WTC11 (cell line): ENCODE results near the gene DNAH17. TPM values are rescaled to one million over a fixed set of nuclear protein-coding genes. Genes with fewer than 3 reads are reported as not detected.

Source experiments
- ATAC-seq: fragments of 200-7000 bp; cut with Tn5 transposase; 2 replicates; pipeline ENCODE4 v1.10.0; 2021; ENCODE audit warnings: mild to moderate bottlenecking, moderate library complexity
- CTCF ChIA-PET: fragments of 300-600 bp; sonication (Branson Sonifier 250); formaldehyde crosslinking; loops from one replicate; lab custom pipeline; 2021; ENCODE audit warnings: antibody characterized with exemption; lab: Charles Lee
- POLR2A ChIA-PET: fragments of 350-600 bp; sonication (Branson Sonifier 250); formaldehyde crosslinking; loops from one replicate; lab custom pipeline; 2021; ENCODE audit warnings: antibody characterized with exemption; lab: Charles Lee
- DNase-seq: peaks from one replicate; pipeline ENCODE4 v3.0.0; 2021; ENCODE audit warnings: low spot score
- H3K27ac Mint-ChIP-seq: 2 replicates; pipeline ENCODE4 v1.8.0; 2021; ENCODE audit warnings: mixed read lengths
- H3K27me3 Mint-ChIP-seq: 2 replicates; pipeline ENCODE4 v1.8.0; 2021; ENCODE audit warnings: low read depth, mild to moderate bottlenecking, moderate library complexity, mixed read lengths
- H3K36me3 Mint-ChIP-seq: 2 replicates; pipeline ENCODE4 v1.8.0; 2021; ENCODE audit warnings: mixed read lengths
- H3K4me1 Mint-ChIP-seq: 2 replicates; pipeline ENCODE4 v1.8.0; 2022; ENCODE audit warnings: mixed read lengths
- H3K4me3 Mint-ChIP-seq: 2 replicates; pipeline ENCODE4 v1.8.0; 2021; ENCODE audit warnings: mild to moderate bottlenecking, moderate library complexity, mixed read lengths
- H3K9me3 Mint-ChIP-seq: 2 replicates; pipeline ENCODE4 v1.8.0; 2021; ENCODE audit warnings: mixed read lengths
- ARID4B ChIP-seq: sonication (generic); formaldehyde crosslinking; IDR thresholded peaks from 2 replicates; pipeline ENCODE4 v1.8.0; 2023; ENCODE audit warnings: missing genetic modification reagents, mild to moderate bottlenecking, borderline replicate concordance
- ATF6 ChIP-seq: sonication (generic); formaldehyde crosslinking; IDR thresholded peaks from 2 replicates; pipeline ENCODE4 v1.8.1; 2023; ENCODE audit warnings: mild to moderate bottlenecking, missing genetic modification reagents
- CREM ChIP-seq: sonication (generic); formaldehyde crosslinking; IDR thresholded peaks from 2 replicates; pipeline ENCODE4 v1.8.1; 2022; ENCODE audit warnings: mild to moderate bottlenecking, missing genetic modification reagents, moderate library complexity
- E2F1 ChIP-seq: sonication (generic); formaldehyde crosslinking; IDR thresholded peaks from 2 replicates; pipeline ENCODE4 v1.8.0; 2022; ENCODE audit warnings: mild to moderate bottlenecking, missing genetic modification reagents
- ELF4 ChIP-seq: sonication (generic); formaldehyde crosslinking; IDR thresholded peaks from 2 replicates; pipeline ENCODE4 v1.8.1; 2022; ENCODE audit warnings: low read depth, mild to moderate bottlenecking, moderate library complexity, missing genetic modification reagents
- ERG ChIP-seq: fragments of 250-450 bp; sonication (Bioruptor Pico); IDR thresholded peaks from 2 replicates; pipeline ENCODE4 v1.8.0; 2021; ENCODE audit warnings: mild to moderate bottlenecking
- ESRRA ChIP-seq: sonication (generic); formaldehyde crosslinking; IDR thresholded peaks from 2 replicates; pipeline ENCODE4 v1.8.1; 2022; ENCODE audit warnings: mild to moderate bottlenecking, missing genetic modification reagents, borderline replicate concordance
- ETV6 ChIP-seq: sonication (generic); formaldehyde crosslinking; IDR thresholded peaks from 2 replicates; pipeline ENCODE4 v1.8.1; 2022; ENCODE audit warnings: mild to moderate bottlenecking, missing genetic modification reagents
- GTF2I ChIP-seq: fragments of 250-450 bp; sonication (Bioruptor Pico); conservative IDR thresholded peaks from 2 replicates; pipeline ENCODE4 v1.4.0; 2021; ENCODE audit warnings: mild to moderate bottlenecking
- MAX ChIP-seq: sonication (generic); formaldehyde crosslinking; IDR thresholded peaks from 2 replicates; pipeline ENCODE4 v1.8.0; 2022; ENCODE audit warnings: mild to moderate bottlenecking, missing genetic modification reagents
- MLX ChIP-seq: sonication (generic); formaldehyde crosslinking; IDR thresholded peaks from 2 replicates; pipeline ENCODE4 v1.8.1; 2023; ENCODE audit warnings: mild to moderate bottlenecking, missing genetic modification reagents, moderate library complexity
- MXD4 ChIP-seq: fragments of 250-450 bp; sonication (Bioruptor Pico); IDR thresholded peaks from 2 replicates; pipeline ENCODE4 v1.8.0; 2021; ENCODE audit warnings: mild to moderate bottlenecking, moderate library complexity, borderline replicate concordance
- RORB ChIP-seq: fragments of 250-450 bp; sonication (Bioruptor Pico); IDR thresholded peaks from 2 replicates; pipeline ENCODE4 v1.9.0; 2021; ENCODE audit warnings: mild to moderate bottlenecking
- SOX15 ChIP-seq: fragments of 250-450 bp; sonication (Bioruptor Pico); IDR thresholded peaks from 2 replicates; pipeline ENCODE4 v1.9.0; 2021; ENCODE audit warnings: mild to moderate bottlenecking
- ZMAT4 ChIP-seq: fragments of 250-450 bp; sonication (Bioruptor Pico); IDR thresholded peaks from 2 replicates; pipeline ENCODE4 v1.9.0; 2021; ENCODE audit warnings: mild to moderate bottlenecking
- ZNF138 ChIP-seq: sonication (generic); formaldehyde crosslinking; conservative IDR thresholded peaks from 2 replicates; pipeline ENCODE4 v1.8.1; 2022; ENCODE audit warnings: mild to moderate bottlenecking, moderate library complexity, missing genetic modification reagents
- ZNF512 ChIP-seq: sonication (generic); formaldehyde crosslinking; IDR thresholded peaks from 2 replicates; pipeline ENCODE4 v1.8.1; 2022; ENCODE audit warnings: missing genetic modification reagents, borderline replicate concordance
- ZSCAN18 ChIP-seq: fragments of 250-450 bp; sonication (Bioruptor Pico); IDR thresholded peaks from 2 replicates; pipeline ENCODE4 v2.1.2; 2022; ENCODE audit warnings: mild to moderate bottlenecking, moderate library complexity
- total RNA-seq: library from RNA; stranded (reverse); gene quantifications from 3 replicates; pipeline ENCODE4 v1.2.3, GENCODE V29; 2021

The DNAH17 gene
- total RNA-seq, 1 experiment from 2014 or later: 0.87 TPM

GRCh38 chr17:78469443-78469842 lies 107.8 kb downstream of the DNAH17 start:
- H3K27ac Mint-ChIP-seq: no peak overlapping the region
- TF ChIP-seq ZSCAN18 (CRISPR knock-in tag) (no peak), MLX (CRISPR knock-in tag) (no peak), ESRRA (CRISPR knock-in tag) (no peak), SOX15 (no peak), RORB (CRISPR knock-in tag) (no peak), ERG (CRISPR knock-in tag) (no peak), MAX (no peak), ATF6 (CRISPR knock-in tag) (no peak), ELF4 (no peak)
- TF ChIP-seq, all 79 proteins: peak for 0
- DNase-seq: no peak
- CTCF ChIA-PET: no interaction called here
- POLR2A ChIA-PET: no interaction called here
- Mint-ChIP-seq H3K4me3 (no peak overlapping the region), H3K36me3 (peaks cover 5% of the 10 kb centered on the region), H3K27me3 (no peaks in the 10 kb centered on the region), H3K4me1 (peaks cover 4% of the 10 kb centered on the region), H3K9me3 (peaks cover 17% of the 10 kb centered on the region)
- ATAC-seq: no peak

- H3K4me3 Mint-ChIP-seq: no peak overlapping the region
- ChIA-PET POLR2A (no interaction called here), CTCF (no interaction called here)
- peaks cover 20% of the 10 kb centered on the region for H3K9me3 Mint-ChIP-seq
- H3K27me3 Mint-ChIP-seq: no peaks in the 10 kb centered on the region
- no peak overlapping the region for H3K27ac Mint-ChIP-seq
- H3K4me1 Mint-ChIP-seq: peaks cover 4% of the 10 kb centered on the region
- DNase-seq: no peak
- peaks cover 6% of the 10 kb centered on the region for H3K36me3 Mint-ChIP-seq
- no peak for ATAC-seq
- TF ChIP-seq ARID4B (CRISPR knock-in tag) (no peak), ATF6 (CRISPR knock-in tag) (no peak), MXD4 (CRISPR knock-in tag) (no peak), ERG (CRISPR knock-in tag) (no peak), ZMAT4 (CRISPR knock-in tag) (no peak), ZNF512 (no peak), ZNF138 (CRISPR knock-in tag) (no peak), ETV6 (CRISPR knock-in tag) (no peak), E2F1 (CRISPR knock-in tag) (no peak), GTF2I (no peak), CREM (no peak)
These were observed 108.8 kb downstream of the DNAH17 start for GRCh38 chr17:78468366-78468765.
